ENCODE data around the gene CAPN14.

DNA sequence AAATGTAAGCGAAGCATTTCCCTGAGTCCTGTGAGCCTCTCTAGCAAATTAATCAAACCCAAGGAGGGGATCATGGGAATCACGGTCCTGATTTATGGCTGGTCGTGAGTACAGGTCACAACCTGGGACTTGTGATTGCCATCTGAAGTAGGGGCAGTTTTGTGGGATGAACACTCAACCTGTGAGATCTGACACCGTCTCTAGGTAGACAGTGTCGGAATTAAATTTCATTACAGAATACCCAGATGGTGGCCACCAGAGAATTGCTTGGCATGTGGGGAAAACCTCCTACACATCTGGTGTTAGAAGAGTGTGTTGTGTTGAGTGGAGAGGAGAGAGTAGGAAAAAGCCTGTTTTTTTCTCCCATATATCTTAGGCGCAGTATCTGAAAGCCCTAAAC lies 12.5 kb downstream of the CAPN14 start:
- no peak for TF ChIP-seq CTCF (IDR thresholded peaks at IDR 0.05; ENCODE audit: insufficient read depth, low read length)
- no peak for TF ChIP-seq POLR2AphosphoS5 (IDR thresholded peaks at IDR 0.05; ENCODE audit: low read depth)
- no peak for TF ChIP-seq SPI1 (IDR thresholded peaks at IDR 0.05; ENCODE audit: borderline replicate concordance, low read depth)
- TF ChIP-seq, protein P1, sequence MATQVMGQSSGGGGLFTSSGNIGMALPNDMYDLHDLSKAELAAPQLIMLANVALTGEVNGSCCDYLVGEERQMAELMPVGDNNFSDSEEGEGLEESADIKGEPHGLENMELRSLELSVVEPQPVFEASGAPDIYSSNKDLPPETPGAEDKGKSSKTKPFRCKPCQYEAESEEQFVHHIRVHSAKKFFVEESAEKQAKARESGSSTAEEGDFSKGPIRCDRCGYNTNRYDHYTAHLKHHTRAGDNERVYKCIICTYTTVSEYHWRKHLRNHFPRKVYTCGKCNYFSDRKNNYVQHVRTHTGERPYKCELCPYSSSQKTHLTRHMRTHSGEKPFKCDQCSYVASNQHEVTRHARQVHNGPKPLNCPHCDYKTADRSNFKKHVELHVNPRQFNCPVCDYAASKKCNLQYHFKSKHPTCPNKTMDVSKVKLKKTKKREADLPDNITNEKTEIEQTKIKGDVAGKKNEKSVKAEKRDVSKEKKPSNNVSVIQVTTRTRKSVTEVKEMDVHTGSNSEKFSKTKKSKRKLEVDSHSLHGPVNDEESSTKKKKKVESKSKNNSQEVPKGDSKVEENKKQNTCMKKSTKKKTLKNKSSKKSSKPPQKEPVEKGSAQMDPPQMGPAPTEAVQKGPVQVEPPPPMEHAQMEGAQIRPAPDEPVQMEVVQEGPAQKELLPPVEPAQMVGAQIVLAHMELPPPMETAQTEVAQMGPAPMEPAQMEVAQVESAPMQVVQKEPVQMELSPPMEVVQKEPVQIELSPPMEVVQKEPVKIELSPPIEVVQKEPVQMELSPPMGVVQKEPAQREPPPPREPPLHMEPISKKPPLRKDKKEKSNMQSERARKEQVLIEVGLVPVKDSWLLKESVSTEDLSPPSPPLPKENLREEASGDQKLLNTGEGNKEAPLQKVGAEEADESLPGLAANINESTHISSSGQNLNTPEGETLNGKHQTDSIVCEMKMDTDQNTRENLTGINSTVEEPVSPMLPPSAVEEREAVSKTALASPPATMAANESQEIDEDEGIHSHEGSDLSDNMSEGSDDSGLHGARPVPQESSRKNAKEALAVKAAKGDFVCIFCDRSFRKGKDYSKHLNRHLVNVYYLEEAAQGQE (IDR thresholded peaks at IDR 0.05; ENCODE audit: insufficient replicate concordance, low read depth) = no peak
